ENCODE measurements around the gene ENOX2. TPM values are rescaled to one million over a fixed set of nuclear protein-coding genes. Genes with fewer than 3 reads are reported as not detected.

ENOX2 gene
- total RNA-seq, 2 donors from 2014 or later: 16.3 to 20.5 TPM

- Mint-ChIP-seq H3K9me3 (no peaks in the 10 kb centered on the region), H3K4me1 (ENCODE audit: low read depth) (no peaks in the 10 kb centered on the region), H3K4me3 (no peak overlapping the region), H3K36me3 (ENCODE audit: insufficient read depth in 2 of 2) (peaks cover 0 to 4% of the 10 kb centered on the region in 2 donors), H3K27me3 (ENCODE audit: low read depth) (no peaks in the 10 kb centered on the region), H3K27ac (no peak overlapping the region)
- ATAC-seq (replicated peaks in 1 of 2) (no peak), DNase-seq (no peak)
Observed at GRCh38 chrX:130688360-130688759, 214.6 kb downstream of the ENOX2 start.

- no peaks in the 10 kb centered on the region for H3K4me1 Mint-ChIP-seq (ENCODE audit: low read depth)
- H3K9me3 Mint-ChIP-seq: no peaks in the 10 kb centered on the region
- H3K27ac Mint-ChIP-seq: no peak overlapping the region
- H3K27me3 Mint-ChIP-seq (ENCODE audit: low read depth): no peaks in the 10 kb centered on the region
- no peak for DNase-seq
- no peak overlapping the region for H3K4me3 Mint-ChIP-seq
- ATAC-seq (replicated peaks in 1 of 2): no peak
- H3K36me3 Mint-ChIP-seq (ENCODE audit: insufficient read depth in 2 of 2): peaks cover under 1 to 7% of the 10 kb centered on the region in 2 donors
Observed at GRCh38 chrX:130682990-130683389, 220.0 kb downstream of the ENOX2 start.

DNA sequence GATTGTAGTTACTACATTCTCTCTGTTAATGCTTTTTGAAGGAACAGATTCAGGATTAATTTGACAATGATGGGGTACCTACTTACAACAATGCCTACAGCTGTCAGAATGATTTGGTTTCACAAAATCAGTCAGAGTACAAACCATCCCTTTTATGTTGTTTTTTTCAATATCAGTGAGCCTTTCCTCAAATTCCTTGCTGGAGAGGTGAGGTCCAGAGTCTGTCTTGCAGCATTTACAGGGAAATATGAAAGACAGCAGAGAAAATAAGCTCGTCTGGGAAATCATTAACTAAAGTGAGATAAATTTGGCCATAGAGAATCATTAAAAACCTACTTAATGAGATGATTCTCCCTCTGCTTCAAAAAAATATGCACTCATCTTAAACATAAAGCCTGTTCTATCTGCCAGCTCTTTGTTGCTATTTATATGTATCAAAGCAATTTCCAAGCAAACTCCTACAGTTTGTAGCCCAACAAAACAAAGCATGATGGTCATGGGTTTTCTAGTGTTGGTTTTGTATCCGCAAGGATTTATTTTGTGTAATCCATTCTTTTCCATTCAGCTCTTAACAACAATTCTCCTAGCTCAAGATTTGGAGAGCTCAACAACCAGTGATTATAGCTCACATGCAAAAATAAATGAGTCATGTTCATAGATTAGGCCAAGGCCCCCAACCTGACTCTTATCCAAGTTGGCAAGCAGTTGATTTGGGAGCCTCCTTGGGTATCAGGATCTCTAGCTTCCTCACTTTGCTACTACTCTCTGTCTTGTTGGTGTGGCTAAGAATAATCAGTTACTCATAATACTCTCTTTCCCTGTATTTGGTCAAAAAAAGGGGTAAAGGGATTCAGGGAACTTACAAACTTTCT is 222.6 kb downstream of the ENOX2 start:
- no peak for ATAC-seq (replicated peaks in 1 of 2)
- H3K4me3 Mint-ChIP-seq: no peak overlapping the region
- H3K9me3 Mint-ChIP-seq: no peaks in the 10 kb centered on the region
- H3K36me3 Mint-ChIP-seq (ENCODE audit: insufficient read depth in 2 of 2): peaks cover 4 to 8% of the 10 kb centered on the region in 2 donors
- no peaks in the 10 kb centered on the region for H3K4me1 Mint-ChIP-seq (ENCODE audit: low read depth)
- H3K27ac Mint-ChIP-seq: no peak overlapping the region
- no peaks in the 10 kb centered on the region for H3K27me3 Mint-ChIP-seq (ENCODE audit: low read depth)
- no peak for DNase-seq

DNA sequence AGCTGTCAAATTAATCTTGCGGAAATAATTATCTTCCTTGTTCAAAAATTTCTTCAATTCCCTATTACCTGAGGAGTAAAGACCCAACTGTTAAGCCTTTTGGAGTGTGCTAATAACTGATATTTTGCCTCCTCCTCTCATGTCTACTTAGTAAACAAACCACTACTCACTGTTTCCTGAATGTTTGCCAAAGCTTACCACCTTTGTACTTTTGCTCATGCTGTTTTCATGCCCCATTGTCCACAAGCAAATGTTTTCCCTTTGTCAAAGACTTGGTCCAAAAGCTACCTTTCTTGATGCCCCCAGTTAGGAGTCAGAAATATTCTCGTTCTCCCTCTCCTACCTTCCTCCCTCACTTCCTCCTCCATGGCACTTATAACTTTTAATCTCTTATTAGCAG is 226.1 kb downstream of the ENOX2 start:
- no peak for ATAC-seq (replicated peaks in 1 of 2)
- Mint-ChIP-seq H3K9me3 (peaks cover 2% of the 10 kb centered on the region in 2 donors), H3K4me1 (ENCODE audit: low read depth) (no peaks in the 10 kb centered on the region), H3K27ac (no peak overlapping the region), H3K4me3 (no peak overlapping the region), H3K36me3 (ENCODE audit: insufficient read depth in 2 of 2) (peaks cover 12 to 14% of the 10 kb centered on the region in 2 donors), H3K27me3 (ENCODE audit: low read depth) (no peaks in the 10 kb centered on the region)
- DNase-seq: no peak

DNA sequence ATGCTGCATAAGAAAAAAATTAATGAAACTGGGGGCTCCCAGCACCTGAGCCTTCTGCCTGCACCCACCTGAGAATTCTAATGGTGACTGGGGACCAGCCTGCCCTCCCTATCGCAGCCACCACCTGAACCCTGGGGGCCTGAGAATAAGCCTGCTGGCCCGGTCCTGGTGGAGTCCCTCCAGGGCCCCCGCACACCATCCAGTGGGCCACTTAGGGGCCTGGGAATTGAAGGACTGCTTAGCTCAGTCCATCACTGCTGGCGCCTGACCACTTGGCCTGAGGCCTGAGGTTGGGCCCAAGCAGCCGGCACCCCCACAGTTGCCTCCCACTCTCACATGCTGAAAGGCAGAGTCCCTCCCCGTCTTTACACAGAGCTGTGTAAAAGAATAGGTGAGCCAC is 230.8 kb downstream of the ENOX2 start:
- no peak overlapping the region for H3K4me3 Mint-ChIP-seq
- H3K36me3 Mint-ChIP-seq (ENCODE audit: insufficient read depth in 2 of 2): peaks cover 11% of the 10 kb centered on the region in 2 donors
- no peak overlapping the region for H3K27ac Mint-ChIP-seq
- H3K9me3 Mint-ChIP-seq: peaks cover 2% of the 10 kb centered on the region in 2 donors
- DNase-seq: no peak
- H3K4me1 Mint-ChIP-seq (ENCODE audit: low read depth): no peaks in the 10 kb centered on the region
- H3K27me3 Mint-ChIP-seq (ENCODE audit: low read depth): no peaks in the 10 kb centered on the region
- ATAC-seq (replicated peaks in 1 of 2): no peak

GRCh38 chrX:130669233-130669632 is 233.8 kb downstream of the ENOX2 start:
- Mint-ChIP-seq H3K9me3 (peaks cover 2% of the 10 kb centered on the region in 2 donors), H3K27ac (no peak overlapping the region), H3K4me3 (no peak overlapping the region), H3K4me1 (ENCODE audit: low read depth) (no peaks in the 10 kb centered on the region), H3K36me3 (ENCODE audit: insufficient read depth in 2 of 2) (peaks cover 7 to 8% of the 10 kb centered on the region in 2 donors), H3K27me3 (ENCODE audit: low read depth) (no peaks in the 10 kb centered on the region)
- ATAC-seq (replicated peaks in 1 of 2): no peak
- DNase-seq: no peak

GRCh38 chrX:130665263-130665662 is 237.7 kb downstream of the ENOX2 start:
- no peak overlapping the region for H3K4me3 Mint-ChIP-seq
- H3K4me1 Mint-ChIP-seq (ENCODE audit: low read depth): no peaks in the 10 kb centered on the region
- no peaks in the 10 kb centered on the region for H3K9me3 Mint-ChIP-seq
- no peak overlapping the region for H3K27ac Mint-ChIP-seq
- no peaks in the 10 kb centered on the region for H3K27me3 Mint-ChIP-seq (ENCODE audit: low read depth)
- DNase-seq (no peak), ATAC-seq (replicated peaks in 1 of 2) (no peak)
- H3K36me3 Mint-ChIP-seq (ENCODE audit: insufficient read depth in 2 of 2): peaks cover 0 to 3% of the 10 kb centered on the region in 2 donors

DNA sequence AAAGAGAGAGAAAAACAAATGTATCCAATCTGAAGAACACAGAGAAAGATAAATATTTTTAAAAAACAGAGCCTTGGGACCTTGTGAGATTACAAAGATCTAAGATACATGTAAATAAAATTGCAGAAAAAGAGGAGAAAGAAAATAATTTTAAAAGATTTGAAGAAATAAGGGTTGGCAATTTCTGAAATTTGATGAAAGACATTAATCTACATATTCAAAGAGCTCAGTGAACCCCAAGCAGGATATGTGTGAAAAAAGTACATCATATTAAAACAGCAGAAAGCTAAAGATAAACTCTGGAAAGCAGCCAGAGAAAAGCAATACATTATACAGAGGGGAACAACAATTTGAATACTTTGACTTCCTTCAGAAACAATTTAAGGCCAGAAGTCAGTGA is 244.7 kb downstream of the ENOX2 start:
- H3K4me1 Mint-ChIP-seq (ENCODE audit: low read depth): no peaks in the 10 kb centered on the region
- no peak overlapping the region for H3K27ac Mint-ChIP-seq
- no peak for DNase-seq
- H3K4me3 Mint-ChIP-seq: no peak overlapping the region
- no peaks in the 10 kb centered on the region for H3K27me3 Mint-ChIP-seq (ENCODE audit: low read depth)
- peaks cover 0 to 3% of the 10 kb centered on the region in 2 donors for H3K36me3 Mint-ChIP-seq (ENCODE audit: insufficient read depth in 2 of 2)
- peaks cover 0 to 2% of the 10 kb centered on the region in 2 donors for H3K9me3 Mint-ChIP-seq
- ATAC-seq (replicated peaks in 1 of 2): no peak

GRCh38 chrX:130654409-130654950 is 248.5 kb downstream of the ENOX2 start:
- Mint-ChIP-seq H3K4me1 (ENCODE audit: low read depth) (no peaks in the 10 kb centered on the region), H3K27ac (no peak overlapping the region), H3K36me3 (ENCODE audit: insufficient read depth in 2 of 2) (peaks cover 0 to 3% of the 10 kb centered on the region in 2 donors), H3K4me3 (no peak overlapping the region), H3K27me3 (ENCODE audit: low read depth) (no peaks in the 10 kb centered on the region), H3K9me3 (peaks cover 0 to 2% of the 10 kb centered on the region in 2 donors)
- no peak for DNase-seq
- ATAC-seq (replicated peaks in 1 of 2): no peak

GRCh38 chrX:130652824-130653578 is 250.0 kb downstream of the ENOX2 start:
- no peak for ATAC-seq (replicated peaks in 1 of 2)
- no peak overlapping the region for H3K27ac Mint-ChIP-seq
- H3K4me3 Mint-ChIP-seq: no peak overlapping the region
- H3K4me1 Mint-ChIP-seq (ENCODE audit: low read depth): no peaks in the 10 kb centered on the region
- H3K27me3 Mint-ChIP-seq (ENCODE audit: low read depth): no peaks in the 10 kb centered on the region
- peaks cover 0 to under 1% of the 10 kb centered on the region in 2 donors for H3K9me3 Mint-ChIP-seq
- peaks cover 0 to under 1% of the 10 kb centered on the region in 2 donors for H3K36me3 Mint-ChIP-seq (ENCODE audit: insufficient read depth in 2 of 2)
- DNase-seq: no peak

GRCh38 chrX:130649738-130650137 is 253.3 kb downstream of the ENOX2 start:
- ATAC-seq (replicated peaks in 1 of 2): no peak
- H3K4me3 Mint-ChIP-seq: no peak overlapping the region

GRCh38 chrX:130647468-130647867 is 255.5 kb downstream of the ENOX2 start:
- Mint-ChIP-seq H3K36me3 (ENCODE audit: insufficient read depth in 2 of 2) (peaks cover 0 to 2% of the 10 kb centered on the region in 2 donors), H3K27me3 (ENCODE audit: low read depth) (no peaks in the 10 kb centered on the region), H3K27ac (no peak overlapping the region), H3K9me3 (no peaks in the 10 kb centered on the region), H3K4me3 (no peak overlapping the region), H3K4me1 (ENCODE audit: low read depth) (no peaks in the 10 kb centered on the region)
- no peak for ATAC-seq (replicated peaks in 1 of 2)
- DNase-seq: no peak

More at GRCh38 chrX:130649738-130650137, 253.3 kb downstream of the ENOX2 start:
- no peak overlapping the region for H3K27ac Mint-ChIP-seq
- H3K4me1 Mint-ChIP-seq (ENCODE audit: low read depth): no peaks in the 10 kb centered on the region
- no peak for DNase-seq
- H3K9me3 Mint-ChIP-seq: no peaks in the 10 kb centered on the region
- H3K36me3 Mint-ChIP-seq (ENCODE audit: insufficient read depth in 2 of 2): no peaks in the 10 kb centered on the region
- H3K27me3 Mint-ChIP-seq (ENCODE audit: low read depth): no peaks in the 10 kb centered on the region

DNA sequence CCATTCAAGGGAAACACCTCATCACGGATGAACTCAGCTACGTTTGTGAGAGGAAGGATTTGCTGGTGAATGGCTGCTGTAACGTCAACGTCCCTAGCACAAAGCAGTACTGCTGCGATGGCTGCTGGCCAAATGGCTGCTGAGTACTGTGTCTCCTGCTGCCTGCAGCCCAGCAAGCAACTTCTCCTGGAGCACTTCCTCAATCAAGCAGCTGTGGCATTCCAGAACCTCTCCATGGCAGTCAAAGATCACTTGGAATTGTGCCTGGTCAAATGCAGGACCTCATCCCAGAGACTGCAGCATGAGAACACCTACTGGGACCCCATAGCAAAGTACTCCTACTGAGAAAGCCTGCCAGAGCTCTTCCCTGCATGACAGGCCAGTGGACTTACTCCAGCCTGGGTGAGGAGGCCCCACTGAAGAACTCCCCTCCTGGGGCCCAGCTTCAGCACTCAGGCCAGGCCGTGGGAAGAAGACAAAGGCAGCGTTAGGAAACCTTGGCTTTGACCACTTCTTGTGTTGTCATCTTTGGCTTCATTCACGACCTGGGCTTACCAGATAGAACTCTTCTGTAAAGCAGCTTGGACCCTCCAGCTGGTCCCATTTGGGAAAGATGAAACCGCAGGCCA is 256.9 kb downstream of the ENOX2 start:
- Mint-ChIP-seq H3K27ac (no peak overlapping the region), H3K36me3 (ENCODE audit: insufficient read depth in 2 of 2) (peaks cover 0 to 2% of the 10 kb centered on the region in 2 donors), H3K9me3 (no peaks in the 10 kb centered on the region), H3K27me3 (ENCODE audit: low read depth) (no peaks in the 10 kb centered on the region), H3K4me3 (no peak overlapping the region), H3K4me1 (ENCODE audit: low read depth) (peaks cover 2% of the 10 kb centered on the region)
- no peak for ATAC-seq (replicated peaks in 1 of 2)
- no peak for DNase-seq

Measured in activated T-cell treated with anti-CD3 and anti-CD28 coated beads, Interleukin-2, amount 50 U/mL, for 72 hours (primary cell).